IPS-NIHi7 (cell line): ENCODE results near the gene RNF6.

Experiments used
- DNase-seq: peaks from one replicate; pipeline ENCODE4 v3.0.0; 2012; ENCODE audit warnings: mixed read lengths; ENCODE audit errors: extremely low spot score

RNF6 gene

GRCh38 chr13:26225896-26226617, 3.9 kb upstream of the RNF6 start:
- no peak for DNase-seq

GRCh38 chr13:26222520-26223046, 469 bp upstream of the RNF6 start:
- DNase-seq, result no peak

- no peak for DNase-seq
Observed at GRCh38 chr13:26221399-26221720, 754 bp downstream of the RNF6 start.

GRCh38 chr13:26220575-26220974, 1.5 kb downstream of the RNF6 start:
- DNase-seq, result no peak

GRCh38 chr13:26219726-26220125, 2.4 kb downstream of the RNF6 start:
- DNase-seq, result no peak

GRCh38 chr13:26216042-26216441, 6.1 kb downstream of the RNF6 start:
- no peak for DNase-seq

- no peak for DNase-seq
Observed at GRCh38 chr13:26213982-26214381, 8.1 kb downstream of the RNF6 start.

GRCh38 chr13:26213345-26213744, 8.8 kb downstream of the RNF6 start:
- no peak for DNase-seq

- no peak for DNase-seq
Observed at GRCh38 chr13:26208287-26208686, 13.8 kb downstream of the RNF6 start.

GRCh38 chr13:26202365-26202972, 19.6 kb downstream of the RNF6 start:
- DNase-seq, result no peak

- no peak for DNase-seq
Observed at GRCh38 chr13:26200811-26201210, 21.3 kb downstream of the RNF6 start.

- DNase-seq, result no peak
Observed at GRCh38 chr13:26198116-26198515, 24.0 kb downstream of the RNF6 start.

- no peak for DNase-seq
Observed at GRCh38 chr13:26197298-26197697, 24.8 kb downstream of the RNF6 start.

GRCh38 chr13:26186995-26187394, 35.1 kb downstream of the RNF6 start:
- no peak for DNase-seq

GRCh38 chr13:26186118-26186870, 35.8 kb downstream of the RNF6 start:
- peak; percentile 89 for DNase-seq

- DNase-seq, result no peak
Observed at GRCh38 chr13:26185720-26186117, 36.4 kb downstream of the RNF6 start.

GRCh38 chr13:26184791-26185250, 37.3 kb downstream of the RNF6 start:
- DNase-seq, result peak; percentile 59

GRCh38 chr13:26183416-26183815, 38.7 kb downstream of the RNF6 start:
- DNase-seq, result no peak

GRCh38 chr13:26179344-26179743, 42.8 kb downstream of the RNF6 start:
- no peak for DNase-seq

- no peak for DNase-seq
Observed at GRCh38 chr13:26168835-26169234, 53.3 kb downstream of the RNF6 start.

GRCh38 chr13:26168237-26168814, 53.8 kb downstream of the RNF6 start:
- DNase-seq, result no peak

- no peak for DNase-seq
Observed at GRCh38 chr13:26163812-26164211, 58.3 kb downstream of the RNF6 start.
